Body of pancreas (tissue), 4 donors: ENCODE data around the gene LRRC41.

Experiments used
- CTCF ChIP-seq, 7 experiments: fragments of 450-650 bp in 4 of 7; fragments of 200-600 bp in 3 of 7; sonication (generic) in 3 of 7; IDR thresholded peaks; one replicate each; pipeline ENCODE4 v1.5.1; 2016 to 2019; ENCODE audit warnings: antibody characterized with exemption in 7 of 7
- POLR2A ChIP-seq, 3 donors: fragments of 450-650 bp; IDR thresholded peaks; one replicate each; pipeline ENCODE4 v1.6.1; 2016; ENCODE audit warnings: antibody characterized with exemption in 3 of 3, mild to moderate bottlenecking in 2 of 3

- no peak for TF ChIP-seq POLR2A (IDR thresholded peaks at IDR 0.05)
- TF ChIP-seq CTCF (IDR thresholded peaks at IDR 0.05): no peak
Observed at GRCh38 chr1:46256523-46256922, 46.9 kb downstream of the LRRC41 start.
